Measurements from ENCODE around the gene CSNK1G2. TPM values are rescaled to one million over a fixed set of nuclear protein-coding genes. Genes with fewer than 3 reads are reported as not detected.
"Not testable (repeated sequence)": the region's sequence is repeated elsewhere in the genome, so short reads cannot be mapped to it uniquely, and the experiment has no call there.

CSNK1G2 gene
- total RNA-seq, 1 donor from 2014 or later = 77.6 TPM

DNA sequence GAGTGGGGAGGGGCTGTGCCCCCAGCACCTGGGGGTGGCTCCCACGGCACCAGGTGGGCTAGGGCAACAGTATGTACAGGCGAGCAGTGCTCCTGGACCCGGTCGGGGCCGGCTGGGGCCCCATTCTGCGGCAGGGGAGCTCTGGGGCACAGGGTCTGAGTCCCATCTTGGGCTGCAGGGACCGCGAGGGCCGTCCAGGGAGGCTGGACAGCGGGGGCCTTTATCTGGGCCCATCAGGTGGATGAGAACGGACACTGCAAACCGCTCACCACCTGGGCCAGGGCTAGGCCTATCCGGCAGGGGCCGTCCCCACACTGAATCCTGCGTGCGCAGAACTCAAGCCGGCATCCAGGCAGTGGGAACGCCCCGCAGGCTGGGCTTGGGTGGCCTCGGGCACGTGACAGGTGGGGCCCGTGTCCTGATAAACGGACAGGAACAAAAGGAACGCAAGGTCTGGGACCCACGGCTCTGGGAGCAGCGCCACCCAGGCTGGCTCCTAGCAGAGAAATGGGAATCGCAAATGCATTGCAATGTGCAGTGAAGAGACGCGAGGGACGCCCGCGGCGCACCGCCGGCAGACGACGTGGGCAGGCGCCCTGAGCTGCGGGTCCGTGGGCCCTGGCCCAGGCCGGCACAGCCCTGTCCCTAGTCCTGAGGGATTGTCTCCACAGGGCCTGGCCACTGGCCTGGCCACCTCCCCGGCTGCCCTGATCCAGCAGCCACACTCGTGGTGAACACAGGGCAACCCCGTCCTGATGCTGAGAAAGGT is 44.8 kb downstream of the CSNK1G2 start:
- H3K4me3 ChIP-seq = no peak overlapping the region
- peaks cover 0 to 62% of the 10 kb centered on the region in 2 donors for H3K36me3 ChIP-seq

DNA sequence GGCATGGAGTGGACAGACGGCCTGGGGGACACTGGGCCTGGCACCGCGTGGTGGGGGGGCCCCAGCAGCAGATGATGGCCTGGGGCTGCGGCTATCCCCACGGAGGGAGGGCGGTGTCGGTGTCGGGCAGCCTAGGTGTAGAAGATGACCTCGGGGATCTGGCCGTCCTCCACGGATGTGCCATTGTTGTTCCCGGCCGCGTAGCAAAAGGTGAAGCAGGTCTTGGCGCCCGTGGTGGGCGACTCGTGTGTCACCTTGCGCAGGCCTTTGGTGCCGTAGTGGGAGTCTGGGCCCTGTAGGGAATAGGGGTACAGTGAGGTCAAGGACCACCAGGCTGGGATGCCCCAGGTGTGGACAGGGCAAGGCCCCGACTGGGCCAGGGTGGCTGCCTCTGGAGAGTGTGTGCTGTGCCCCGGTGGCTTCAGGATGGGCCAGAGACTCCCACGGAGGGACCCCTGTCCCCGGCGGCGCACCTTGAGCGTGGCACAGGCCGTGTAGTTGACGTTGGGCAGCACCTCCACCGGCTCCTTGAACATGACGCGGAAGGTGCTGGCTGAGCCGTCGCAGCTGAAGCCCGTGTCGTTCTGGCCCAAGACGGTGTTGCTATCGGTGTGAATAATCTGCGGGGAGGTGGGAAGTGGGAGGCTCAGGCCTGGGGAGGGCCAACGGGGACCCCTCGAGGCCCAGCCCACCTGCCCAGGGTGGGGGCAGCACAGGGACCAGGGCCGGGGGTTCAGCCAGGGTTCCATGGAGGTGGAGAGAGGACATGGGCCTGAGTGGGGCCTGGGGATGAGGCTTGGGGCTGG is 45.6 kb downstream of the CSNK1G2 start:
- TF ChIP-seq CTCF (IDR thresholded peaks at IDR 0.05) (no peak), POLR2AphosphoS5 (IDR thresholded peaks at IDR 0.05; ENCODE audit: insufficient read depth in 1 of 2, low read depth in 1 of 2) (peak in 1 of 2 donors; percentile 13), POLR2A (IDR thresholded peaks at IDR 0.05) (no peak)
- DNase-seq (ENCODE audit: extremely low spot score in 2 of 2) = no peak
- no peak overlapping the region for H3K4me3 ChIP-seq
- intact Hi-C loops (cut with DNase I) = no loop called here
- H3K9me3 ChIP-seq = no peaks in the 10 kb centered on the region
- H3K4me1 ChIP-seq = no peaks in the 10 kb centered on the region
- H3K36me3 ChIP-seq = peaks cover 0 to 62% of the 10 kb centered on the region in 2 donors
- no peaks in the 10 kb centered on the region for H3K27me3 ChIP-seq
- no peak overlapping the region for H3K27ac ChIP-seq

More for the DNA sequence above, 44.8 kb downstream of the CSNK1G2 start:
- H3K27ac ChIP-seq = no peak overlapping the region
- H3K27me3 ChIP-seq = no peaks in the 10 kb centered on the region
- TF ChIP-seq POLR2A (IDR thresholded peaks at IDR 0.05) (no peak), POLR2AphosphoS5 (IDR thresholded peaks at IDR 0.05; ENCODE audit: insufficient read depth in 1 of 2, low read depth in 1 of 2) (no peak), CTCF (IDR thresholded peaks at IDR 0.05) (no peak)
- H3K4me1 ChIP-seq = no peaks in the 10 kb centered on the region
- no peaks in the 10 kb centered on the region for H3K9me3 ChIP-seq
- intact Hi-C loops (cut with DNase I) = no loop called here
- DNase-seq (ENCODE audit: extremely low spot score in 2 of 2) = no peak

- Histone ChIP-seq H3K4me3 (no peak overlapping the region), H3K9me3 (no peaks in the 10 kb centered on the region), H3K27ac (no peak overlapping the region), H3K4me1 (no peaks in the 10 kb centered on the region), H3K27me3 (no peaks in the 10 kb centered on the region), H3K36me3 (peaks cover 0 to 59% of the 10 kb centered on the region in 2 donors)
- DNase-seq (ENCODE audit: extremely low spot score in 2 of 2) = no peak
- intact Hi-C loops (cut with DNase I) = no loop called here
- TF ChIP-seq CTCF (IDR thresholded peaks at IDR 0.05) (no peak), POLR2A (IDR thresholded peaks at IDR 0.05) (no peak), POLR2AphosphoS5 (IDR thresholded peaks at IDR 0.05; ENCODE audit: insufficient read depth in 1 of 2, low read depth in 1 of 2) (no peak)
These were observed 46.5 kb downstream of the CSNK1G2 start for GRCh38 chr19:1987197-1988187.

DNA sequence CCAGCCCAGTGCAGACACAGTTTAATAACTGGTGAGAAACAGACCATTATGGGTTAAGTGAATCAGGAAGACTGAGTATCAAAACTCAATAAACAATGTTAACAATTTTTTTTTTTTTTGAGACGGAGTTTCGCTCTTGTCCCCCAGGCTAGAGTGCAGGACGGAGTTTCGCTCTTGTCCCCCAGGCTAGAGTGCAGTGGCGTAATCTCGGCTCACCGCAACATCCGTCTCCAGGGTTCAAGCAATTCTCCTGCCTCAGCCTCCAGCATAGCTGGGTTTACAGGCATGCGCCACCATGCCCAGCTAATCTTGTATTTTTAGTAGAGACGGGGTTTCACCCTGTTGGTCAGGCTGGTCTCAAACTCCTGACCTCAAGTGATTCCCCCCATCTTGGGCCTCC is 47.5 kb downstream of the CSNK1G2 start:
- DNase-seq (ENCODE audit: extremely low spot score in 2 of 2); H3K4me1 ChIP-seq; H3K27ac ChIP-seq; H3K9me3 ChIP-seq; intact Hi-C loops (cut with DNase I); H3K4me3 ChIP-seq; H3K27me3 ChIP-seq: not testable (repeated sequence)
- H3K36me3 ChIP-seq = peaks cover 0 to 59% of the 10 kb centered on the region in 2 donors

All from vagina (tissue), 2 donors.